NCI-H2171 treated with DMSO at 0.1 percent for 48 hours (cell line): ENCODE data around the gene ZFP69.

Source experiments
- DNase-seq: peaks from one replicate; lab custom pipeline; 2025; lab: John Stamatoyannopoulos, UW

ZFP69 gene

GRCh38 chr1:40508375-40509341 is 31.6 kb downstream of the ZFP69 start, which contains the start of gene EXO5:
EXO5 (plus strand) TSS chr1:40508767; CDS start chr1:40514545, 5,778 bp downstream.
- DNase-seq, result peak; percentile 79

- no peak for DNase-seq
These were observed 42.4 kb downstream of the ZFP69 start for GRCh38 chr1:40519517-40519916.

GRCh38 chr1:40530735-40531380 is 53.8 kb downstream of the ZFP69 start:
- no peak for DNase-seq

GRCh38 chr1:40531381-40532061 is 54.4 kb downstream of the ZFP69 start, which contains the start of gene ZNF684:
ZNF684 (plus strand) TSS chr1:40531637; CDS start chr1:40533167, 1,530 bp downstream.
- DNase-seq, result peak; percentile 94

GRCh38 chr1:40532062-40532389 is 54.9 kb downstream of the ZFP69 start:
- peak; percentile 26 for DNase-seq

GRCh38 chr1:40532844-40533424 is 55.8 kb downstream of the ZFP69 start:
- DNase-seq, result peak; percentile 46

- no peak for DNase-seq
These were observed 57.5 kb downstream of the ZFP69 start for GRCh38 chr1:40534589-40534988.

- DNase-seq, result no peak
These were observed 58.6 kb downstream of the ZFP69 start for GRCh38 chr1:40535732-40536131.

GRCh38 chr1:40539338-40539737 is 62.2 kb downstream of the ZFP69 start:
- no peak for DNase-seq
